HG02852 (cell line): ENCODE measurements around the gene MTCH2.
"Not testable (repeated sequence)": the region's sequence is repeated elsewhere in the genome, so short reads cannot be mapped to it uniquely, and the experiment has no call there.

Source experiments
- ATAC-seq: cut with Tn5 transposase; IDR thresholded peaks from one replicate; pipeline ENCODE4 v1.9.1; 2021; ENCODE audit warnings: mild to moderate bottlenecking, moderate library complexity; ENCODE audit not compliant: unreplicated experiment

The MTCH2 gene

GRCh38 chr11:47642099-47642855, at the start of gene MTCH2:
MTCH2 (minus strand) TSS chr11:47642559; CDS start chr11:47642465, 94 bp downstream.
- peak; percentile 90 for ATAC-seq

- no peak for ATAC-seq
Measured at GRCh38 chr11:47691979-47692378, 49.6 kb upstream of the MTCH2 start.

GRCh38 chr11:47689480-47689879, 47.1 kb upstream of the MTCH2 start:
- no peak for ATAC-seq

- ATAC-seq, result no peak
Measured at GRCh38 chr11:47688991-47689390, 46.6 kb upstream of the MTCH2 start.

- ATAC-seq, result no peak
Measured at GRCh38 chr11:47688111-47688510, 45.8 kb upstream of the MTCH2 start.

GRCh38 chr11:47686704-47687103, 44.3 kb upstream of the MTCH2 start:
- not testable (repeated sequence) for ATAC-seq

- ATAC-seq, result no peak
Measured at GRCh38 chr11:47686151-47686550, 43.8 kb upstream of the MTCH2 start.

GRCh38 chr11:47675851-47676250, 33.5 kb upstream of the MTCH2 start:
- no peak for ATAC-seq

GRCh38 chr11:47672283-47672730, 29.9 kb upstream of the MTCH2 start:
- no peak for ATAC-seq

GRCh38 chr11:47669856-47670255, 27.5 kb upstream of the MTCH2 start:
- ATAC-seq, result no peak

GRCh38 chr11:47668665-47669064, 26.3 kb upstream of the MTCH2 start:
- ATAC-seq, result no peak

GRCh38 chr11:47667555-47667954, 25.2 kb upstream of the MTCH2 start:
- no peak for ATAC-seq

GRCh38 chr11:47667135-47667534, 24.8 kb upstream of the MTCH2 start:
- ATAC-seq, result no peak

- not testable (repeated sequence) for ATAC-seq
Measured at GRCh38 chr11:47664936-47665335, 22.6 kb upstream of the MTCH2 start.

GRCh38 chr11:47661245-47661644, 18.9 kb upstream of the MTCH2 start:
- ATAC-seq, result no peak

GRCh38 chr11:47659276-47659675, 16.9 kb upstream of the MTCH2 start:
- no peak for ATAC-seq

- ATAC-seq, result no peak
Measured at GRCh38 chr11:47656260-47656885, 14.0 kb upstream of the MTCH2 start.

GRCh38 chr11:47651818-47652469, 9.6 kb upstream of the MTCH2 start:
- no peak for ATAC-seq

GRCh38 chr11:47649276-47649675, 6.9 kb upstream of the MTCH2 start:
- ATAC-seq, result no peak

- no peak for ATAC-seq
Measured at GRCh38 chr11:47646019-47646418, 3.7 kb upstream of the MTCH2 start.

- ATAC-seq, result no peak
Measured at GRCh38 chr11:47645500-47645899, 3.1 kb upstream of the MTCH2 start.

GRCh38 chr11:47641600-47642098, 710 bp downstream of the MTCH2 start:
- no peak for ATAC-seq
